GM23248 (cell line): Measurements from ENCODE around the gene RNF39.

Source experiments
- EZH2 ChIP-seq: fragments of 200-600 bp; sonication (generic); IDR thresholded peaks from 2 replicates; pipeline ENCODE4 v1.6.1; 2018; ENCODE audit warnings: antibody characterized with exemption, mild to moderate bottlenecking; ENCODE audit not compliant: insufficient read depth, poor library complexity, severe bottlenecking
- EZH2phosphoT487 ChIP-seq: fragments of 200-600 bp; sonication (generic); IDR thresholded peaks from 2 replicates; pipeline ENCODE4 v1.6.1; 2018; ENCODE audit warnings: antibody characterized with exemption, moderate library complexity, mild to moderate bottlenecking, low read depth; ENCODE audit not compliant: insufficient read depth

DNA sequence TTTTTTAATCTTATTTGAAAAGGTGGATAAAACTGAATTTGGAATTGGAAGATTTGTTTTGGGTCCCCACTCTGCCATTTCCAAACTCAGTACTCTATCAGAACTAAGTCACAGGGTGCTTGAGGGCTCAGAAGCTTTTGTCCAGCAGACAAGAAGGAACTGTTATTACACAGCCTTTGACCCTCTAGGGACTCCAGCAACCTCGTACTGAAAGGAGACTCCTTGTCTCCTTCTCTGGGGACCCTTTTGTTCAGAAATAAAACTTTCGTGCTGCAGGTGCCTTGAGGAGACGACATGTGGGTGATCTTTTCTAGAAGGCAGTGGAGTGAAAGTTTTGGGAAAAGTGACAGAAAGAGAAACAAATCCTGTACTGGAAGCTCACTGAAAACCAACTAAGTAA lies 21.9 kb downstream of the RNF39 start:
- TF ChIP-seq EZH2 (no peak), EZH2phosphoT487 (no peak)
